ENCODE results near the gene NDUFA8.

The NDUFA8 gene

GRCh38 chr9:122151267-122151828 lies 8.2 kb downstream of the NDUFA8 start:
- Histone ChIP-seq H3K36me3 (ENCODE audit: control insufficient read depth, low read depth, low read length) (peaks cover 2% of the 10 kb centered on the region), H3K4me3 (ENCODE audit: low read length) (no peak overlapping the region), H3K4me1 (ENCODE audit: control insufficient read depth, low read depth, low read length) (no peaks in the 10 kb centered on the region), H3K9me3 (ENCODE audit: control insufficient read depth, low read depth, low read length) (no peaks in the 10 kb centered on the region), H3K27me3 (ENCODE audit: control insufficient read depth, insufficient read depth, low read length) (no peaks in the 10 kb centered on the region), H3K27ac (ENCODE audit: low read length) (no peak overlapping the region), H3K9ac (ENCODE audit: low read length) (no peak overlapping the region)

GRCh38 chr9:122145592-122145863 lies 14.1 kb downstream of the NDUFA8 start:
- Histone ChIP-seq H3K27me3 (ENCODE audit: control insufficient read depth, insufficient read depth, low read length) (no peaks in the 10 kb centered on the region), H3K9ac (ENCODE audit: low read length) (no peak overlapping the region), H3K27ac (ENCODE audit: low read length) (no peak overlapping the region), H3K4me1 (ENCODE audit: control insufficient read depth, low read depth, low read length) (no peaks in the 10 kb centered on the region), H3K36me3 (ENCODE audit: control insufficient read depth, low read depth, low read length) (peaks cover 12% of the 10 kb centered on the region), H3K4me3 (ENCODE audit: low read length) (no peak overlapping the region), H3K9me3 (ENCODE audit: control insufficient read depth, low read depth, low read length) (no peaks in the 10 kb centered on the region)

- peaks cover 12% of the 10 kb centered on the region for H3K36me3 ChIP-seq (ENCODE audit: control insufficient read depth, low read depth, low read length)
- no peak overlapping the region for H3K4me3 ChIP-seq (ENCODE audit: low read length)
- H3K9me3 ChIP-seq (ENCODE audit: control insufficient read depth, low read depth, low read length), result no peaks in the 10 kb centered on the region
- H3K27ac ChIP-seq (ENCODE audit: low read length), result no peak overlapping the region
- no peak overlapping the region for H3K9ac ChIP-seq (ENCODE audit: low read length)
- H3K27me3 ChIP-seq (ENCODE audit: control insufficient read depth, insufficient read depth, low read length), result no peaks in the 10 kb centered on the region
- H3K4me1 ChIP-seq (ENCODE audit: control insufficient read depth, low read depth, low read length), result no peaks in the 10 kb centered on the region
Observed at GRCh38 chr9:122144836-122145591, 14.6 kb downstream of the NDUFA8 start.

GRCh38 chr9:122143876-122144405 lies 15.6 kb downstream of the NDUFA8 start:
- H3K9ac ChIP-seq (ENCODE audit: low read length), result no peak overlapping the region
- peaks cover 12% of the 10 kb centered on the region for H3K36me3 ChIP-seq (ENCODE audit: control insufficient read depth, low read depth, low read length)
- H3K27me3 ChIP-seq (ENCODE audit: control insufficient read depth, insufficient read depth, low read length), result no peaks in the 10 kb centered on the region
- no peak overlapping the region for H3K4me3 ChIP-seq (ENCODE audit: low read length)
- no peaks in the 10 kb centered on the region for H3K9me3 ChIP-seq (ENCODE audit: control insufficient read depth, low read depth, low read length)
- H3K4me1 ChIP-seq (ENCODE audit: control insufficient read depth, low read depth, low read length), result no peaks in the 10 kb centered on the region
- H3K27ac ChIP-seq (ENCODE audit: low read length), result no peak overlapping the region

- no peaks in the 10 kb centered on the region for H3K9me3 ChIP-seq (ENCODE audit: control insufficient read depth, low read depth, low read length)
- no peak overlapping the region for H3K27ac ChIP-seq (ENCODE audit: low read length)
- no peak overlapping the region for H3K9ac ChIP-seq (ENCODE audit: low read length)
- peaks cover 12% of the 10 kb centered on the region for H3K36me3 ChIP-seq (ENCODE audit: control insufficient read depth, low read depth, low read length)
- H3K4me3 ChIP-seq (ENCODE audit: low read length), result no peak overlapping the region
- no peaks in the 10 kb centered on the region for H3K27me3 ChIP-seq (ENCODE audit: control insufficient read depth, insufficient read depth, low read length)
- H3K4me1 ChIP-seq (ENCODE audit: control insufficient read depth, low read depth, low read length), result no peaks in the 10 kb centered on the region
Observed at GRCh38 chr9:122143296-122143695, 16.3 kb downstream of the NDUFA8 start.

- H3K27me3 ChIP-seq (ENCODE audit: control insufficient read depth, insufficient read depth, low read length), result no peaks in the 10 kb centered on the region
- H3K4me3 ChIP-seq (ENCODE audit: low read length), result no peak overlapping the region
- H3K9ac ChIP-seq (ENCODE audit: low read length), result no peak overlapping the region
- no peaks in the 10 kb centered on the region for H3K4me1 ChIP-seq (ENCODE audit: control insufficient read depth, low read depth, low read length)
- peaks cover 9% of the 10 kb centered on the region for H3K36me3 ChIP-seq (ENCODE audit: control insufficient read depth, low read depth, low read length)
- no peaks in the 10 kb centered on the region for H3K9me3 ChIP-seq (ENCODE audit: control insufficient read depth, low read depth, low read length)
- H3K27ac ChIP-seq (ENCODE audit: low read length), result no peak overlapping the region
Observed at GRCh38 chr9:122141671-122142070, 17.9 kb downstream of the NDUFA8 start.

- H3K36me3 ChIP-seq (ENCODE audit: control insufficient read depth, low read depth, low read length), result peaks cover 8% of the 10 kb centered on the region
- no peaks in the 10 kb centered on the region for H3K9me3 ChIP-seq (ENCODE audit: control insufficient read depth, low read depth, low read length)
- no peak overlapping the region for H3K27ac ChIP-seq (ENCODE audit: low read length)
- no peaks in the 10 kb centered on the region for H3K4me1 ChIP-seq (ENCODE audit: control insufficient read depth, low read depth, low read length)
- H3K4me3 ChIP-seq (ENCODE audit: low read length), result no peak overlapping the region
- H3K9ac ChIP-seq (ENCODE audit: low read length), result no peak overlapping the region
- no peaks in the 10 kb centered on the region for H3K27me3 ChIP-seq (ENCODE audit: control insufficient read depth, insufficient read depth, low read length)
Observed at GRCh38 chr9:122140368-122141193, 19.0 kb downstream of the NDUFA8 start.

GRCh38 chr9:122138560-122139268 lies 20.9 kb downstream of the NDUFA8 start:
- Histone ChIP-seq H3K9me3 (ENCODE audit: control insufficient read depth, low read depth, low read length) (no peaks in the 10 kb centered on the region), H3K27ac (ENCODE audit: low read length) (no peak overlapping the region), H3K4me3 (ENCODE audit: low read length) (no peak overlapping the region), H3K27me3 (ENCODE audit: control insufficient read depth, insufficient read depth, low read length) (no peaks in the 10 kb centered on the region), H3K36me3 (ENCODE audit: control insufficient read depth, low read depth, low read length) (peaks cover 1% of the 10 kb centered on the region), H3K9ac (ENCODE audit: low read length) (no peak overlapping the region), H3K4me1 (ENCODE audit: control insufficient read depth, low read depth, low read length) (peaks cover 5% of the 10 kb centered on the region)

- Histone ChIP-seq H3K9ac (ENCODE audit: low read length) (no peak overlapping the region), H3K4me1 (ENCODE audit: control insufficient read depth, low read depth, low read length) (peaks cover 20% of the 10 kb centered on the region)
Observed at GRCh38 chr9:122135529-122135859, 24.1 kb downstream of the NDUFA8 start.

GRCh38 chr9:122134822-122135528 lies 24.6 kb downstream of the NDUFA8 start:
- peaks cover 20% of the 10 kb centered on the region for H3K4me1 ChIP-seq (ENCODE audit: control insufficient read depth, low read depth, low read length)
- no peak overlapping the region for H3K4me3 ChIP-seq (ENCODE audit: low read length)
- peaks cover 26% of the 10 kb centered on the region for H3K27me3 ChIP-seq (ENCODE audit: control insufficient read depth, insufficient read depth, low read length)
- no peak overlapping the region for H3K27ac ChIP-seq (ENCODE audit: low read length)
- H3K36me3 ChIP-seq (ENCODE audit: control insufficient read depth, low read depth, low read length), result no peaks in the 10 kb centered on the region
- H3K9me3 ChIP-seq (ENCODE audit: control insufficient read depth, low read depth, low read length), result no peaks in the 10 kb centered on the region
- H3K9ac ChIP-seq (ENCODE audit: low read length), result no peak overlapping the region

More at GRCh38 chr9:122135529-122135859, 24.1 kb downstream of the NDUFA8 start:
- no peaks in the 10 kb centered on the region for H3K9me3 ChIP-seq (ENCODE audit: control insufficient read depth, low read depth, low read length)
- no peak overlapping the region for H3K4me3 ChIP-seq (ENCODE audit: low read length)
- peaks cover 24% of the 10 kb centered on the region for H3K27me3 ChIP-seq (ENCODE audit: control insufficient read depth, insufficient read depth, low read length)
- no peak overlapping the region for H3K27ac ChIP-seq (ENCODE audit: low read length)
- H3K36me3 ChIP-seq (ENCODE audit: control insufficient read depth, low read depth, low read length), result no peaks in the 10 kb centered on the region
